Adrenal gland (tissue), 5 donors: ENCODE measurements around the gene RAP1GAP2.

Experiments
- CTCF ChIP-seq, 6 experiments: fragments of 450-650 bp in 4 of 6; fragments of 200-600 bp in 2 of 6; sonication (generic) in 1 of 6; IDR thresholded peaks; 1 replicate in 5 of 6; 2 replicates in 1 of 6; pipeline versions ENCODE4 v1.5.1 to v1.8.0; 2016 to 2021; ENCODE audit warnings: antibody characterized with exemption in 6 of 6, mild to moderate bottlenecking in 2 of 6, moderate library complexity in 1 of 6
- POLR2A ChIP-seq, 2 donors: fragments of 450-650 bp; IDR thresholded peaks; one replicate each; pipeline ENCODE4 v1.6.1; 2017; ENCODE audit warnings: antibody characterized with exemption in 2 of 2, mild to moderate bottlenecking in 2 of 2, moderate library complexity in 1 of 2
- donor health status: DM: no; HTN: no; CAD: no.

GRCh38 chr17:3019761-3020160 is 223.5 kb downstream of the RAP1GAP2 start:
- TF ChIP-seq CTCF (IDR thresholded peaks at IDR 0.05): no peak
- TF ChIP-seq POLR2A (IDR thresholded peaks at IDR 0.05): no peak
